BJ (cell line): ENCODE measurements around the gene PCDHA6. TPM values are rescaled to one million over a fixed set of nuclear protein-coding genes. Genes with fewer than 3 reads are reported as not detected.

Experiments used
- CTCF ChIA-PET: fragments of 350-600 bp; formaldehyde crosslinking; extraction: SDS; loops from one replicate; lab custom pipeline; 2021; ENCODE audit warnings: antibody characterized with exemption, inconsistent platforms; lab: Yijun Ruan, JAX
- POLR2A ChIA-PET: fragments of 300-600 bp; sonication (Branson Sonifier 250); formaldehyde crosslinking; extraction: SDS; loops from one replicate; lab custom pipeline; 2021; ENCODE audit warnings: antibody characterized with exemption; lab: Charles Lee
- DNase-seq: peaks from one replicate; pipeline ENCODE4 v3.0.0-alpha.2; 2011; ENCODE audit warnings: low read depth
- H3K27me3 ChIP-seq: 2 replicates; pipeline ENCODE4 v1.6.0; 2011; ENCODE audit warnings: low read length; ENCODE audit not compliant: control insufficient read depth, insufficient read depth
- H3K36me3 ChIP-seq: 2 replicates; pipeline ENCODE4 v1.5.1; 2011; ENCODE audit warnings: low read length; ENCODE audit not compliant: control insufficient read depth, insufficient read depth
- H3K4me3 ChIP-seq: 2 replicates; pipeline ENCODE4 v1.5.1; 2011; ENCODE audit warnings: low read depth, mild to moderate bottlenecking, control low read depth, low read length
- CTCF ChIP-seq: IDR thresholded peaks from 2 replicates; pipeline ENCODE4 v1.5.1; 2011; ENCODE audit warnings: low read depth, mild to moderate bottlenecking, control low read depth, inconsistent platforms, low read length, moderate library complexity; ENCODE audit not compliant: insufficient read depth
- polyA plus RNA-seq: library from polyadenylated mRNA; depleted of rRNA; stranded (reverse); fragments of >200 nt; gene quantifications from 2 replicates; pipeline ENCODE4 v1.2.3, GENCODE V29; 2011

Gene PCDHA6
- polyA plus RNA-seq, 1 experiment, result 0.02 TPM

GRCh38 chr5:140857987-140858240, 30.2 kb downstream of the PCDHA6 start:
- ChIA-PET CTCF (no interaction called here), POLR2A (no interaction called here)
- Histone ChIP-seq H3K36me3 (no peaks in the 10 kb centered on the region), H3K27me3 (no peaks in the 10 kb centered on the region), H3K4me3 (no peak overlapping the region)
- no peak for TF ChIP-seq CTCF
- no peak for DNase-seq

GRCh38 chr5:140862441-140863295, 34.9 kb downstream of the PCDHA6 start:
- Histone ChIP-seq H3K4me3 (no peak overlapping the region), H3K27me3 (no peaks in the 10 kb centered on the region), H3K36me3 (no peaks in the 10 kb centered on the region)
- ChIA-PET POLR2A (no interaction called here), CTCF (no interaction called here)
- TF ChIP-seq CTCF, result no peak
- DNase-seq, result no peak

- no peak for TF ChIP-seq CTCF
- Histone ChIP-seq H3K36me3 (no peaks in the 10 kb centered on the region), H3K4me3 (no peak within 1 kb of the TSS), H3K27me3 (no peaks in the 10 kb centered on the region)
- CTCF ChIA-PET, result no interaction called here
- POLR2A ChIA-PET, result no interaction called here
- DNase-seq, result no peak
Measured at GRCh38 chr5:140868721-140869554, 41.2 kb downstream of the PCDHA6 start, which contains the start of gene PCDHA11. Gene PCDHA11, plus strand, starts transcription at chr5:140868957. Its CDS starts 147 bp downstream, at chr5:140869104.

- DNase-seq, result no peak
- no peaks in the 10 kb centered on the region for H3K27me3 ChIP-seq
- no peak overlapping the region for H3K4me3 ChIP-seq
- no peak for TF ChIP-seq CTCF
- no peaks in the 10 kb centered on the region for H3K36me3 ChIP-seq
- ChIA-PET POLR2A (no interaction called here), CTCF (no interaction called here)
Measured at GRCh38 chr5:140869555-140869886, 41.8 kb downstream of the PCDHA6 start.
